GM19397 (cell line): ENCODE measurements around the gene SDK1.
"Not testable (repeated sequence)": the region's sequence is repeated elsewhere in the genome, so short reads cannot be mapped to it uniquely, and the experiment has no call there.

ENCODE experiments used
- ATAC-seq: cut with Tn5 transposase; IDR thresholded peaks from one replicate; pipeline ENCODE4 v1.9.1; 2021; ENCODE audit warnings: mild to moderate bottlenecking, moderate library complexity; ENCODE audit not compliant: unreplicated experiment

The SDK1 gene

DNA sequence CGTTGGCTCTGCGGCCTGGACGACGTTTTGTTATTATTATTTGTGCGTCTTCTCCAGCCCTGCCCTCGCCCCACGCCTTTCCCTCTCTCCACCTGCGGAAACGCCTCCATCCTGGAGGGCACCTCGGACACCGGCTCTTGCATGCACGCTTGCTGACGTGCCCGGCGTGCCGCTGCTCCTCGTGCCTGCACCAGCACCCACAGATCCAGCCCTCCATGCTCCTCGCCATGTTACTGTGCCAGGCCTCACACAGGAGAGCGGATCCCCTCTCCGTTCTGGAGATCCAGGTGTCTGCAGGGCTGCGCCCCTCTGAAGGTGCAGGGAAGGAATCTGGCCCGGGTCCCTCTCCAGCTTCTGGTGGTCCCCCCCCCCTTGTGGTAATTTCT is 1007.1 kb downstream of the SDK1 start:
- no peak for ATAC-seq

DNA sequence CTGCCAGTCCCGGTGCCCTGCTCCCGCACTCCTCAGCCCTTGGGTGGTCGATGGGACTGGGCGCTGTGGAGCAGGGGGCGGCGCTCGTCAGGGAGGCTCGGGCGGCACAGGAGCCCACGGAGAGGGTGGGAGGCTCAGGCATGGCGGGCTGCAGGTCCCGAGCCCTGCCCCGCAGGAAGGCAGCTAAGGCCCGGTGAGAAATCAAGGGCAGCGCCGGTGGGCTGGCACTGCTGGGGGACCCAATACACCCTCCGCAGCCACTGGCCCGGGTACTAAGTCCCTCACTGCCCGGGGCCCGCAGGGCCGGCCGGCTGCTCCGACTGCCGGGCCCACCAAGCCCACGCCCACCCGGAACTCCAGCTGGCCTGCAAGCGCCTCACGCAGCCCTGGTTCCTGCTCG is 1012.9 kb downstream of the SDK1 start:
- not testable (repeated sequence) for ATAC-seq

DNA sequence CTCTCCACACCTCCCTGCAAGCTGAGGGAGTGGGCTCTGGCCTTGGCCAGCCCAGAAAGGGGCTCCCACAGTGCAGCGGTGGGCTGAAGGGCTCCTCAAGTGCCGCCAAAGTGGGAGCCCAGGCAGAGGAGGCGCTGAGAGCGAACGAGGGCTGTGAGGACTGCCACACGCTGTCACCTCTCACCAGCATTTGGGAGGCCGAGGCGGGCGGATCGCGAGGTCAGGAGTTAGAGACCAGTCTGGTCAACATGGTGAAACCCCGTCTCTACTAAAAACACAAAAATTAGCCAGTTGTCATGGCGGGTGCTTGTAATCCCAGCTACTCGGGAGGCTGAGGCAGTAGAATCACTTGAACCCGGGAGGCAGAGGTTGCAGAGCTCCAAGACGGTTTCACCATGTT is 1013.3 kb downstream of the SDK1 start:
- ATAC-seq, result not testable (repeated sequence)
